ENCODE results near the gene SDC4.

DNA sequence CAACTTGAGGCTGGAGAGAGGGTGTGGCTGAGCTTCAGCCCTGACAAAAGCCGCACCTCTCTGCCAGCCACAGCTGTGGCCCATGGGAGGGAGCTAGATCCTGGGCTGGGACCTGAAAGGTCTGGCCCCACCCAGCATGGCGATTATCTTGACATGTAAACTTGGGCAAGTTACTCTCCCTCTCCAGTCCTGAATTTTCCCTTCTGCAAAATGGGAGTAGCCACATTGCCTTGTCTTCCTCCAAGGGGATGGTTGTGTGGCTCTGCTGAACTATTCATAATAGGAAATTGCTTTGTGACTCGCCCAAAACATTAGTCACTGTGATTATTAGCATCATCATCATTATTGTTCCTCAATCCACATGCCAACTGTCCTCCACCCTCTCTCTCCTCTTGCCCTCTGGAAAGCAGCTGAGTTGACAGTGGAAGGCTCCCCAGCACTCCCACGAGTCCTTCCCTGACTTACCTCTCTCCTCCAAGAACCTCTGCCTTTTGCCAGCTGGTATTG is 64.6 kb downstream of the SDC4 start:
- no peak for TF ChIP-seq POLR2A (IDR thresholded peaks at IDR 0.05; ENCODE audit: low read depth, low read length)
- TF ChIP-seq, protein P1, sequence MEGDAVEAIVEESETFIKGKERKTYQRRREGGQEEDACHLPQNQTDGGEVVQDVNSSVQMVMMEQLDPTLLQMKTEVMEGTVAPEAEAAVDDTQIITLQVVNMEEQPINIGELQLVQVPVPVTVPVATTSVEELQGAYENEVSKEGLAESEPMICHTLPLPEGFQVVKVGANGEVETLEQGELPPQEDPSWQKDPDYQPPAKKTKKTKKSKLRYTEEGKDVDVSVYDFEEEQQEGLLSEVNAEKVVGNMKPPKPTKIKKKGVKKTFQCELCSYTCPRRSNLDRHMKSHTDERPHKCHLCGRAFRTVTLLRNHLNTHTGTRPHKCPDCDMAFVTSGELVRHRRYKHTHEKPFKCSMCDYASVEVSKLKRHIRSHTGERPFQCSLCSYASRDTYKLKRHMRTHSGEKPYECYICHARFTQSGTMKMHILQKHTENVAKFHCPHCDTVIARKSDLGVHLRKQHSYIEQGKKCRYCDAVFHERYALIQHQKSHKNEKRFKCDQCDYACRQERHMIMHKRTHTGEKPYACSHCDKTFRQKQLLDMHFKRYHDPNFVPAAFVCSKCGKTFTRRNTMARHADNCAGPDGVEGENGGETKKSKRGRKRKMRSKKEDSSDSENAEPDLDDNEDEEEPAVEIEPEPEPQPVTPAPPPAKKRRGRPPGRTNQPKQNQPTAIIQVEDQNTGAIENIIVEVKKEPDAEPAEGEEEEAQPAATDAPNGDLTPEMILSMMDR (IDR thresholded peaks at IDR 0.05 in 2 of 3, conservative IDR thresholded peaks at IDR 0.05 in 1 of 3; ENCODE audit: control insufficient read depth in 2 of 3, extremely low read depth in 1 of 3, insufficient read depth in 1 of 3, low read depth in 3 of 3, low read length in 3 of 3): no peak

Measured in GM12878 (cell line).